KBM-7 (cell line): ENCODE data around the gene AFMID.
"Not testable (repeated sequence)": the region's sequence is repeated elsewhere in the genome, so short reads cannot be mapped to it uniquely, and the experiment has no call there.

Experiments used
- DNase-seq: peaks from one replicate; pipeline ENCODE4 v3.0.0-alpha.2; 2015
- in situ Hi-C: fragments of 300-500 bp; cut with MboI; formaldehyde crosslinking; loops from 2 replicates; pipeline ENCODE4 v1.14.3; 2020; ENCODE audit warnings: low sequenced_read_pairs, low pct_unique_long_range_greater_than_20kb, mixed read lengths

Gene AFMID

GRCh38 chr17:78250891-78251772 is 64.0 kb downstream of the AFMID start:
- in situ Hi-C loops, result no loop called here
- peak; percentile 88 for DNase-seq

- in situ Hi-C loops, result no loop called here
These were observed 64.6 kb downstream of the AFMID start for GRCh38 chr17:78251773-78252103.

DNA sequence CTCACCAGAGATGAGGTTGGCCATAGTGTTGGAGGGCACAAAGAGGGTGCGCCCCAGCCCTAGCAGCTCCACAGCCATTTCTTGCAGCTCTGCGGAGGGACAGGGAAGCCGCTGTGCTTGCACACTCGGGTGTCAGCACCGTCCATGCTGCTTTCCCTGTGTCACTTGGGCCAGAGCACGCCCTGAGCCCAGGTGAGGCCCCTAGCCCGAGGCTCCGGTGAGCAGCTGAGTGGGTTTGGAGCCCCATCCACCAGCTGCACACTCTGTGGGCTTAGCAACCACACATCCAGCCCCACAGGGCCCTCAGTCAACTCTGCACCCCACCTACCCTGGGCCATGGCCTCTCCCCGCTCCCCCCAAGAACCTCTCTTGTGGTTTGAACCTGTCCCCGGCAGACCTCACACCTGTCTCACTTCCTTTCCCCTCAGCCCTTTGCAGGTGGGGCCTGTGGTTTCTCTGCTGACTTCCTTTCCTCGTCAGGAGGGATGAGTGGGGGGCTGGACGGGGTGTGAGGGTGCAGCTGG is 65.0 kb downstream of the AFMID start:
- no peak for DNase-seq
- in situ Hi-C loops, result no loop called here

More at GRCh38 chr17:78251773-78252103, 64.6 kb downstream of the AFMID start:
- no peak for DNase-seq

DNA sequence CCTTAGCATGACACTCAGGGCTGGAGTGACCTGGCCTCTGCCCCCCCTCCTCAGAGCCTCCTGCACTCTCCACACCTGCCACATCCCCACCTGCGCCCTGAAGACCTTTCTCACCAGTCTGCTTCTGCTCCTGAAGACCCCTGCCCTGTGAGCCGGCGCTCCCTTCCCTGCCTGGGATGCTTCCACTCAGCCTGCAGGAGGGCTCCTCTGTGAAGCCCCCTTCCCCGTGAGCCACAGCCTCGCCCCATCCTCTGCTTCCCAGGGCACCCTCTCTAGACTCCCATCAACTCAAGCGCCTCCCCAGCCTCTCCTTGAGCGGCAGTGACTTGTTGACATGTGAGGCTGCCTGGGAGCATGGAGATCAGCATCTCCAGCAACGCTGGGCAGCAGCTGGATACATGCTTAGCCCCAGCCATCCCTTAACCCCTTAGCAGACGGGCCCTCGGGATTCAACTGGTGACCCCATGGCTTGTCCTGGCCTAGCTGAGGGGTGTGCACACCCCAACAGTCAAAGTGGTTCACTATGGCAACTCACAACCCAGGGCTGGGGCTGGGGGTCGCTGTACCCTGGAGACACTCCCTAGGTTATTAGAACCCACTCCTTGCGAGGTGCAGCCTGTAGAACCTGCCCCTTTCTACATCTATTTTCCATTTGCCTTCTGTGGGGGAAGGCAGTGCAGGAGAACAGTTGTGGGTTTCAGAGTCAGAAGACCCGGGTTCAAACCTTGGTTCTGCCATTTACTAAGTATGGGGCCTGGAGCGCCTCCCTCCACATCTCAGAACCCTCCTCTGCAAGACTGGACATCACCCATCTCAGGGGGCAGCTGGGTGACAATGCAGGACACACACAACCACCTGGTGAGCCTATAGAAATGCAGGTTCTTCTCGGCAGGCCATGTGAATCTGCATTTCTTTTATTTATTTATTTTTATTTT is 65.8 kb downstream of the AFMID start:
- DNase-seq, result no peak
- in situ Hi-C loops, result no loop called here

DNA sequence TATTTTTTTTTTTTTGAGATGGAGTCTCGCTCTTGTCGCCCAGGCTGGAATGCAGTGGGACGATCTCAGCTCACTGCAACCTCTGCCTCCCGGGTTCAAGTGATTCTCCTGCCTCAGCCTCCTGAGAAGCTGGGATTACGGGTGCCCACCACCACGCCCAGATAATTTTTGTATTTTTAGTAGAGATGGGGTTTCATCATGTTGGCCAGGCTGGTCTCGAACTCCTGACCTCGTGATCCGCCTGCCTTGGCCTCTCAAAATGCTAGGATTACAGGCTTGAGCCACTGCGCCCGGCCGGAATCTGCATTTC is 66.4 kb downstream of the AFMID start:
- in situ Hi-C loops, DNase-seq: not testable (repeated sequence)

GRCh38 chr17:78253946-78254672 is 66.9 kb downstream of the AFMID start:
- in situ Hi-C loops, result no loop called here
- peak; percentile 83 for DNase-seq

DNA sequence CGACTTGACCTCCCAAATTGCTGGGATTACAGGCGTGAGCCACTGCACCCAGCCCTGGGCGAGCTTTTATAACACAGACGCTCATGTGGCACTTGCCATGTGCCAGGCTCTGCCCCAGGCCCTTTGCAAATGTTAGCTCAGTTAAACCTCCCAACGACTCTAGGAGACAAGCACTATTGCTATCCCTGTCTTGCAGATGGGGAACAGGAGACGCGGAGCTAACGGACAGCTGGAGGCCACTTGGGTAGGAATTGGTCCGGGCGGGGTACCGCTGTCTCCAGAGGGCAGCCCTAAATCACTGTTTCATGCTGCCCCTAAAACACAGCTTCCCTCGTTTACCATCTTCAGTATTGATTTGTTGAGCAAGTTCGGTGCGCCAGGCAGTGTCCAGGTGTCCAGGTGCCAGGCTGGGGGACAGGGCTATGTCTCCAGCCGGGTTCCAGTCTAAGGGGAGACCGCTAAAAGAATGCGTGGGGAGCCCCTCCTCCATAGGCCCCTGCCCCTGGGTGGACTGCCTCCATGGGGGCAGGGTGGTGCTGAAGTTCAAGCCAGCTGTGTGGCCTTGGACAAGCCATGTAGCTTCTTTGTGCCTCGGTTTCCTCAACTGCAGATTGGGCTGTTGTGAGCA is 68.0 kb downstream of the AFMID start:
- in situ Hi-C loops, result no loop called here
- no peak for DNase-seq

DNA sequence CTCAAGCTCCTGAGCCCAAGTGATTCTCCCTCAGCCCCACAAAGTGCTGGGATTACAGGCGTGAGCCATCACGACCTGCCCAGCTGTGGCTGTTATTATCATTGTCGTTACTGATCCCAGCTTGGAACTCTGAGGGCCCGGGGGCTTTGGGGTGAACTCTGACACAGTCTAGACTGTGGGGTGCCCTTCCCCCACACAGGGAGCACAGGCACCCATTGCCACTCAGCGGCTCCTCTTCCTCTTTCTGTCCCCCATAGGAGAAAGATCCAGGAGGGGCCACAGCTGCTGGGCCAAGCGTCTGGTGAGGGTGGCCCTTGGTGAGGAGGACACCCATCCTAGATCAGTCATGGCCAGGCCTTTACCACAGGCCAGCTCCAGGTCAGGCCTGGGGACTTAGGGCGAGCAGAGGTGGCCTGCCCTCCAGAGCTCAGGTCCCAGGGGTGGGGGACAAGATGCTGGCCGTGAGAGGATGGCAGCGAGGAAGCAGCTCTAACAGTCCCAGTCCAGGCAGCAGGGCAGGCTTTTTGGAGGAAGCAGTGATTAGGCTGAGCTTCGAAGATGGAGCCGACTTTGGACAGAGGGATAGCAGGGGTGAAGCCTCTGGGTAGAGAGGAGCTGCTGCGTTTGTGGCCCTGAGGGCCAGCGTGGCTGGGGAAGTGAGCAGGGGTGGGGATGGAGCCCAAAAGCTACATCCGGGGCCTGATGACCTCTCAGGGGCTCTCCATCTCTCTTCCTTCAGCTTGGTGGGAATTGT is 69.0 kb downstream of the AFMID start:
- in situ Hi-C loops, result no loop called here
- DNase-seq, result no peak

- in situ Hi-C loops, result no loop called here
- no peak for DNase-seq
These were observed 69.8 kb downstream of the AFMID start for GRCh38 chr17:78256707-78257591.
